ENCODE data around the gene SULT4A1.

- TF ChIP-seq CTCF (IDR thresholded peaks at IDR 0.05) (no peak), POLR2A (IDR thresholded peaks at IDR 0.05) (no peak)
Measured at GRCh38 chr22:43814264-43814663, 48.0 kb downstream of the SULT4A1 start.

All from Peyer's patch (tissue), 4 donors.